Activated T-helper 17 cell treated with anti-CD3 and anti-CD28 coated beads, Interleukin-2, amount 50 U/mL, for 72 hours (primary cell): Measurements from ENCODE around the gene TIMM13. TPM values are rescaled to one million over a fixed set of nuclear protein-coding genes. Genes with fewer than 3 reads are reported as not detected.

Experiments
- total RNA-seq, 2 donors: library from RNA; stranded (reverse); gene quantifications; one replicate each; pipeline ENCODE4 v1.2.3, GENCODE V29; 2022

Gene TIMM13
- total RNA-seq, 2 donors from 2014 or later, result 51.0 to 140 TPM

Other genes starting within 250 kb of the TIMM13 start
- gene PLEKHJ1, start 191.3 kb downstream of the TIMM13 start, total RNA-seq, result 10 to 100 TPM; 45.8 to 74.8 TPM
- 100 to 1,000 TPM in 1 of 2 donors, 10 to 100 TPM in 1; 99.5 to 119 TPM for gene SF3A2, start 190.8 kb downstream of the TIMM13 start, total RNA-seq
- 1 to 10 TPM; 2.0 to 6.1 TPM for gene AMH, start 178.3 kb downstream of the TIMM13 start, total RNA-seq
- 1 to 10 TPM in 1 of 2 donors, under 1 TPM in 1; 0.61 to 1.0 TPM for gene JSRP1, start 171.2 kb downstream of the TIMM13 start, total RNA-seq
- gene PEAK3, start 145.4 kb downstream of the TIMM13 start, total RNA-seq, result under 1 TPM; 0.09 to 0.32 TPM
- gene LINGO3, start 119.4 kb downstream of the TIMM13 start, total RNA-seq, result under 1 TPM in 1 of 2 donors, not detected in 1; 0.17 TPM
- 100 to 1,000 TPM in 1 of 2 donors, 10 to 100 TPM in 1; 96.2 to 140 TPM for gene LSM7, start 99.0 kb downstream of the TIMM13 start, total RNA-seq
- 10 to 100 TPM; 23.7 to 46.5 TPM for gene SPPL2B, start 98.9 kb downstream of the TIMM13 start, total RNA-seq
- gene TMPRSS9, start 67.3 kb downstream of the TIMM13 start, total RNA-seq, result not detected
- 10 to 100 TPM; 63.3 to 98.7 TPM for gene LMNB2, start 29.4 kb upstream of the TIMM13 start, total RNA-seq
- 10 to 100 TPM; 40.6 to 80.0 TPM for gene GADD45B, start 48.5 kb upstream of the TIMM13 start, total RNA-seq